Measurements from ENCODE around the gene HCN2.

DNA sequence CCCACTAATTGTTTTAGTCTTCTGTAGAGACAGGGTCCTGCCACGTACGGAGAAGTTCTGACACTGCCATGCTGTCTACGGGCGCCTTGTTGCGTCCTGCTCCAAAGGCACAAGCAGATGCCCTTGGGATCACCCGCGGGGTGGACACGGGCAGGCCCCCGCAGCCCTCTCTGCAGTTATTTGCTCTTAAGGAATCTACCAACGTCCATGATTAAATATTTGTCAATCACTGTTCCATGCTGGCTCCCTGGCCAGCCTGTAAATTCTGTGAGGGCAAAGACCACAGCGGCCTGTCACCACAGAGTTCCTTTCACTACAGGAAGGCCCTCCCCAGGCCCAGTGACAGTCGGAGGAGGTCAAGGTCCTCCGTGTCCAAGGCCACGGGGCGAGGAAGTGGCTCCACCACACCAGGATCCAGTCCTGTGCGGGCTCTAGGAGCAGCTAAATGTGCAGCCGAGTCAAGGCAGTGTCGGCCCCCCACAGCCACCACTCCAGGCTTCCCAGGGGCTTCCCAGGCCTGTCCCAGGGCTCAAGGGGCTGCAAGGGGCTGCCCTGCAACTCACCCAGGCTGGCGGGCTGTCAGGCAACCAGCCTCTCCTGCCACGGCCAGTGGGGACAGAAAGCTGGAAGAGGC, 71.2 kb downstream of the HCN2 start:
- TF ChIP-seq POLR2AphosphoS5 (IDR thresholded peaks at IDR 0.05) (no peak), CTCF (IDR thresholded peaks at IDR 0.05) (no peak), POLR2A (IDR thresholded peaks at IDR 0.05) (no peak), EP300 (IDR thresholded peaks at IDR 0.05) (no peak)
